ENCODE data around the gene BAIAP2. TPM values are rescaled to one million over a fixed set of nuclear protein-coding genes. Genes with fewer than 3 reads are reported as not detected.

Gene BAIAP2
- total RNA-seq, 1 donor from 2014 or later, result 37.6 TPM

- H3K4me3 Mint-ChIP-seq (ENCODE audit: low read depth), result no peak overlapping the region
- peaks cover 8% of the 10 kb centered on the region for H3K4me1 Mint-ChIP-seq (ENCODE audit: low read depth)
- no peak for DNase-seq (ENCODE audit: low spot score, unreplicated experiment)
- no peaks in the 10 kb centered on the region for H3K36me3 Mint-ChIP-seq (ENCODE audit: insufficient read depth)
- peaks cover 2% of the 10 kb centered on the region for H3K9me3 Mint-ChIP-seq (ENCODE audit: low read depth)
- peaks cover 15% of the 10 kb centered on the region for H3K27me3 Mint-ChIP-seq
- TF ChIP-seq CTCF (IDR thresholded peaks at IDR 0.05; ENCODE audit: unreplicated experiment), result no peak
- H3K27ac Mint-ChIP-seq, result peak overlapping the region; percentile 41
Observed at GRCh38 chr17:81021531-81022343, 13.2 kb upstream of the BAIAP2 start.

GRCh38 chr17:81022344-81022676, 12.6 kb upstream of the BAIAP2 start:
- H3K27me3 Mint-ChIP-seq, result peaks cover 20% of the 10 kb centered on the region
- no peak for TF ChIP-seq CTCF (IDR thresholded peaks at IDR 0.05; ENCODE audit: unreplicated experiment)
- DNase-seq (ENCODE audit: low spot score, unreplicated experiment), result no peak
- peaks cover 14% of the 10 kb centered on the region for H3K4me1 Mint-ChIP-seq (ENCODE audit: low read depth)
- peak overlapping the region; percentile 41 for H3K27ac Mint-ChIP-seq
- H3K4me3 Mint-ChIP-seq (ENCODE audit: low read depth), result no peak overlapping the region
- H3K9me3 Mint-ChIP-seq (ENCODE audit: low read depth), result no peaks in the 10 kb centered on the region
- H3K36me3 Mint-ChIP-seq (ENCODE audit: insufficient read depth), result no peaks in the 10 kb centered on the region

DNA sequence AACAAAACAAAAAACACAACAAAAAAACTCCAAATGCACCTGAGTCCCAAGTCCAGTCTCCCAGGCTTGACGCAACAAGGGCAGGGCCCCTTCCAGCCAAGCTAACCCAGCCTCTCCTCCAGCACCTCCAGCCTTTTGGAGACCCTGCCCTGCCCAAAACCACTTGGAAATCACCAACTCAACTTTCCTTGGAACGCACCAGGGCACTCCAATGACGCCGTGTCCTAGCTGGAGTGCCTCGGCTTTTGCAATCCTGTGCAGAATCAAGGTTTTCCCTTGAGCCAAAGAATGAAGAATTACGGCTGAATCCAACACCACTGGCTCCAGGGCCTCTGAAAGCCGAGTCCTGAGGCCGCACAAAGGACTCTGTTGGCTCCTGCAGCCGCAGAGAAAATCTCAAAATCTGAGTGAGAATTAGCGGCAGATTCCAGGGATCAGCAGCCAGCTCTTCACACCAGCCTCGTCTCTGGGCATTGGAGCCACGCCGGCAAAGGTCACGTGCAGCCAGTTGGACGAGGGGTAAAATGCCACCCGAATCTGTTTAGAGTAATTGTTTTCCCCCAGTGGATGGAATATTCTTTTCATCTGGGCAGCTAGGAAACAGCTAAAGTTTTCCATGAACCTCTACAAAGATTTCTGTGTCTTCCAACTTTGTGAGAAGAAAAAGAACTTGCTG, 9.7 kb upstream of the BAIAP2 start:
- DNase-seq (ENCODE audit: low spot score, unreplicated experiment), result no peak

DNA sequence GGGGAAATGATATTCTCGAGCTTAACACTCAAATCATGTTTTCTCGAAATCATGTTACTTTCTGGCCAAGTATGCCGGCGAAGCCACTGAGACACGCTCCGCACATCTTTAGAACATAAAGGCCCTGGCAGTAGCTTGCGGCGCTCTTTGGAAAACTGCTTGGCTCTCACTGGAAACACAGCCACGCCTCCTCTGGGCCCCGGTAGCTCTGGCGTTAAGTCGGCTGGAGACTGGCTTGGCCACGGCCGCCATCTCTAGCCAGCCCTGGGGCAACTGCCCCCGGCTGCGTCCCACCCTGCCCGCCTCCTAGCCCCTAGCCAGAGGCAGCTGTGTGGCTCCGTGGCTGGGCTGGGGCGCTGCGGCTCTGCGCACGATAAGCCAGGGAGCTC, 9.2 kb upstream of the BAIAP2 start:
- TF ChIP-seq CTCF (IDR thresholded peaks at IDR 0.05; ENCODE audit: unreplicated experiment), result no peak
- Mint-ChIP-seq H3K27ac (no peak overlapping the region), H3K4me1 (ENCODE audit: low read depth) (peaks cover 13% of the 10 kb centered on the region), H3K9me3 (ENCODE audit: low read depth) (no peaks in the 10 kb centered on the region), H3K4me3 (ENCODE audit: low read depth) (no peak overlapping the region), H3K36me3 (ENCODE audit: insufficient read depth) (no peaks in the 10 kb centered on the region), H3K27me3 (peaks cover 20% of the 10 kb centered on the region)
- DNase-seq (ENCODE audit: low spot score, unreplicated experiment), result no peak

More for the DNA sequence above, 9.7 kb upstream of the BAIAP2 start:
- peaks cover 13% of the 10 kb centered on the region for H3K4me1 Mint-ChIP-seq (ENCODE audit: low read depth)
- peaks cover 20% of the 10 kb centered on the region for H3K27me3 Mint-ChIP-seq
- H3K27ac Mint-ChIP-seq, result no peak overlapping the region
- no peak for TF ChIP-seq CTCF (IDR thresholded peaks at IDR 0.05; ENCODE audit: unreplicated experiment)
- no peaks in the 10 kb centered on the region for H3K9me3 Mint-ChIP-seq (ENCODE audit: low read depth)
- no peaks in the 10 kb centered on the region for H3K36me3 Mint-ChIP-seq (ENCODE audit: insufficient read depth)
- no peak overlapping the region for H3K4me3 Mint-ChIP-seq (ENCODE audit: low read depth)

DNA sequence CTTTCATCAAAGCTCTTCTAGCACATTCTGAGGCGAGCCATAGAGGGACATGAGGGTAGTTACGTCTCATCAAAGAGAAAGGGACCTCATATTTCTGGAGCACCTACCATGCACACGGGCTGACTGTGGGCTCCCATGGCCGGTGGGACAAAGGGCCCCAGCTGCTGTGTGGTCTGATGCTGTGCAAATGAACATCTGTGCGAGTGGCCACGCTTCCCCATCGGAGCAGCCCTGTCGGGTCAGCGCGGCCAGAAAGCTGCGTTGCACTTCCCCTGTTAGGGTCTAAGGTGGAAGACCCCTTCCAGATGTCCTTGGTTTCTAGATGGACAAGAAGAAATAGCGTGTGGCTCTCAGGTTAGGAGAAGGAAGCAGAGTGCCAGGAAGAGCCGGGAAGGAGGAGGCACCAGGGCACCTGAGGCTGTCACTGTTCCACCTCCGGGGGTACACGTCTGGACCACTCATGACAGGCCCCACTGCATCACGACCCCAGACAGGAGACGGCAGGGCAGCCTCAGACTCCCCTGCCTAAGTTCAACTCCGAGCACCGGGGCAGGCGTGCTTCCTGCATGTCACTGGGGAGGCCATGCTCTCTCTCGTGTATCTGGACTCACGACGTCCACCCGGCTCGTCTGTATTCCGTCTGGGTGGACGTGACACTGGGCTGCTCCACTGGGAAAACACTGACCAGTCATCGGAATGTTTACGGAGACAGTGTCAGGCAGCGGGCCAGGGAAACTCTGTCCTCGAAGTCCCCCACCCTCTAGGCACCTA, 8.5 kb upstream of the BAIAP2 start:
- no peak for DNase-seq (ENCODE audit: low spot score, unreplicated experiment)
- H3K36me3 Mint-ChIP-seq (ENCODE audit: insufficient read depth), result no peaks in the 10 kb centered on the region

More for the DNA sequence above, 8.5 kb upstream of the BAIAP2 start:
- Mint-ChIP-seq H3K27me3 (peaks cover 20% of the 10 kb centered on the region), H3K4me3 (ENCODE audit: low read depth) (no peak overlapping the region), H3K27ac (no peak overlapping the region), H3K9me3 (ENCODE audit: low read depth) (no peaks in the 10 kb centered on the region), H3K4me1 (ENCODE audit: low read depth) (peaks cover 13% of the 10 kb centered on the region)
- no peak for TF ChIP-seq CTCF (IDR thresholded peaks at IDR 0.05; ENCODE audit: unreplicated experiment)

Data from progenitor cell of endocrine pancreas (in vitro differentiated cells).